Measurements from ENCODE around the gene GALNT17.

- no peak for TF ChIP-seq POLR2AphosphoS5 (IDR thresholded peaks at IDR 0.05)
- no peak for TF ChIP-seq CTCF (IDR thresholded peaks at IDR 0.05)
Observed at GRCh38 chr7:71511361-71511807, 379.4 kb downstream of the GALNT17 start.

Measured in esophagus muscularis mucosa (tissue), 3 donors.